ENCODE measurements around the gene CGAS. TPM values are rescaled to one million over a fixed set of nuclear protein-coding genes. Genes with fewer than 3 reads are reported as not detected.

The CGAS gene
- total and polyA plus RNA-seq, 2 of the 4 experiments (the other 2 are of a cell fraction), result 1.5 to 1.6 TPM

- no peak for ATAC-seq (ENCODE audit: low read depth)
- H3K36me3 ChIP-seq (ENCODE audit: control insufficient read depth, insufficient read depth, low read length), result no peaks in the 10 kb centered on the region
- H2AK5ac ChIP-seq (ENCODE audit: low read depth, low read length), result no peak overlapping the region
- no CpG with 5 or more reads among the region's 10 CpGs for WGBS, 2 experiments (ENCODE audit: extremely low coverage in 2 of 2, insufficient read length in 1 of 2)
- no peaks in the 10 kb centered on the region for H3K27me3 ChIP-seq (ENCODE audit: control insufficient read depth, insufficient read depth, low read length)
- in situ Hi-C loops (cut with MboI; ENCODE audit: low sequenced_read_pairs), result no loop called here
- H3K27ac ChIP-seq (ENCODE audit: insufficient read depth, low read length), result no peak overlapping the region
- ChIA-PET POLR2A (ENCODE audit: unreplicated experiment) (no interaction called here), CTCF (interaction anchor here (0.6 kb wide), 2 partner anchors 57 to 184 kb away, joined by 4 to 5 read pairs; no protein-coding TSS in a partner anchor)
- no peaks in the 10 kb centered on the region for H3K4me1 ChIP-seq (ENCODE audit: control insufficient read depth, insufficient read depth, low read length)
- H2BK5ac ChIP-seq (ENCODE audit: low read depth, low read length, poor library complexity, severe bottlenecking), result no peak overlapping the region
- DNase-seq, result no peak
- H4K20me1 ChIP-seq (ENCODE audit: insufficient read depth, low read length), result no peaks in the 10 kb centered on the region
- no TSS peak for BruUV-seq (replicated peaks)
- H3K4ac ChIP-seq (ENCODE audit: low read depth, low read length), result no peak overlapping the region
- no peak for TF ChIP-seq MAFK (IDR thresholded peaks at IDR 0.05; ENCODE audit: low read depth, low read length)
- TF ChIP-seq RCOR1 (IDR thresholded peaks at IDR 0.05; ENCODE audit: insufficient replicate concordance, low read length), result no peak
- TF ChIP-seq MAZ (IDR thresholded peaks at IDR 0.05; ENCODE audit: borderline replicate concordance, low read depth, low read length), result no peak
- no peak for TF ChIP-seq RFX5 (IDR thresholded peaks at IDR 0.05; ENCODE audit: low read depth, low read length)
- no peak overlapping the region for H3K56ac ChIP-seq (ENCODE audit: extremely low read depth, insufficient read depth, low read length)
- dilution Hi-C loops (cut with HindIII; ENCODE audit: low sequenced_read_pairs, unreplicated experiment), result no loop called here
- no peak overlapping the region for H4K5ac ChIP-seq (ENCODE audit: low read depth, low read length)
- H4K8ac ChIP-seq (ENCODE audit: low read depth in 2 of 2, low read length in 2 of 2), result no peak overlapping the region
- no peaks in the 10 kb centered on the region; the same call in 1 of the 2 replicates for H3K9me1 ChIP-seq (ENCODE audit: insufficient read depth, low read length)
- H2AFZ ChIP-seq (replicated peaks; ENCODE audit: low read length, poor library complexity), result no peak overlapping the region
- H4K91ac ChIP-seq (ENCODE audit: insufficient read depth, low read depth, low read length), result no peak overlapping the region
- no peak overlapping the region for H2BK120ac ChIP-seq (ENCODE audit: low read depth, low read length)
- no peak overlapping the region for H3K4me2 ChIP-seq (ENCODE audit: low read depth, low read length)
- no peaks in the 10 kb centered on the region for H3K9me3 ChIP-seq (ENCODE audit: control insufficient read depth, insufficient read depth, low read length)
- no peak overlapping the region for H2BK20ac ChIP-seq (ENCODE audit: low read depth, low read length)
- H3K4me3 ChIP-seq (ENCODE audit: insufficient read depth, low read depth, low read length), result no peak overlapping the region
- no peak overlapping the region for H3K9ac ChIP-seq (ENCODE audit: low read depth, low read length)
- no peak overlapping the region for H3K14ac ChIP-seq (replicated peaks; ENCODE audit: low read depth, low read length)
- no peak overlapping the region for H3K18ac ChIP-seq (ENCODE audit: low read depth, low read length)
- H3K23ac ChIP-seq (ENCODE audit: low read depth, low read length), result no peak overlapping the region
- H3K79me1 ChIP-seq (ENCODE audit: low read depth in 1 of 2, low read length in 2 of 2), result no peaks in the 10 kb centered on the region
- no peak overlapping the region for H2AK9ac ChIP-seq (replicated peaks; ENCODE audit: low read depth, low read length, poor library complexity)
- H2BK15ac ChIP-seq (ENCODE audit: low read depth, low read length), result no peak overlapping the region
- intact Hi-C loops (cut with micrococcal nuclease), result no loop called here
Measured at GRCh38 chr6:73395875-73396274, 56.2 kb downstream of the CGAS start.

Measured in IMR-90 (cell line).